HG02759 (cell line): ENCODE data around the gene CRIP1.

Experiments
- ATAC-seq: cut with Tn5 transposase; IDR thresholded peaks from one replicate; pipeline ENCODE4 v1.9.1; 2021; ENCODE audit warnings: mild to moderate bottlenecking, moderate library complexity; ENCODE audit not compliant: unreplicated experiment

Gene CRIP1, protein sequence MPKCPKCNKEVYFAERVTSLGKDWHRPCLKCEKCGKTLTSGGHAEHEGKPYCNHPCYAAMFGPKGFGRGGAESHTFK

DNA sequence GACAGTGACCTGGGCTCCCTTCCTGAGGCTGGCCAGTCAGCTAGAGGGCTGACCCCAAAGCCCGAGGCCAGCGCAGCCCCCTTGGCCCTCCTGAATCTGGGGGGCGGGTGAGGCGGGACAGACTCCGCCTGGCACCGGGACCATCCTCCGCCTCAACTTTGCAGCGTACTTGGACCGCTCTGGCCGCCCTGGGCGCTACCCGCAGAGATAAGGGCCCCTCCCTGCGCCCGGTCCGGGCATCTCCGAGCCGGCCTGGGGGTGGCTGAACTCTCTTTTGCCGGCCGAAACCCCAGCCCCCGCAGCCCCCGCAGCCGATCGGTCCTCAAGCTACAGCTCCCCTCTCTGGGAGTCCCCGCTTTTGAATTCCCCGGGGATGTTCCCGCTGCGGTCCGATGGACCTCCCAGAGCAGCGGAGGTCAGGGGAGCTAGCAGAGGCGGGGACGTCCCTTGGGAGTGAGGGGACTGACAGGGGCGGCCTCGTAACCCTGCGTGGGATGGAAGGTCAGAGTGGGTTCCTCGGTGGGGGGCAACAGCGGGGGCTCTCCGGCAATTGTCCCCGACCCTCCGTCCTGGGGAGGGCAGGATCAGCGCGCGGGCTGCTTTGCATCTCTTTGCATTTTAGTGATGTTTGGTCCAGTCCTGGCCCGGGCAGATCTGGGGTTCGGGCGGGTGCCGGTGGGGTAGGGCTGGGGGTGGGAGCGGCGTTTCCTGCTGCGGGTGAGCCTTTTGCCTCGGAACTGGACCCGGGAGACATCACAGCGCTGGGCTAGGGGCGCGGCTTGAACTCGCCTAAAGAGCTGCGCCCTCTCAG lies at the start of gene CRIP1:
CRIP1 (plus strand) TSS at position 724 of the 811 bp plus-strand sequence. CDS start 374 bp downstream, outside the sequence.
- no peak for ATAC-seq

DNA sequence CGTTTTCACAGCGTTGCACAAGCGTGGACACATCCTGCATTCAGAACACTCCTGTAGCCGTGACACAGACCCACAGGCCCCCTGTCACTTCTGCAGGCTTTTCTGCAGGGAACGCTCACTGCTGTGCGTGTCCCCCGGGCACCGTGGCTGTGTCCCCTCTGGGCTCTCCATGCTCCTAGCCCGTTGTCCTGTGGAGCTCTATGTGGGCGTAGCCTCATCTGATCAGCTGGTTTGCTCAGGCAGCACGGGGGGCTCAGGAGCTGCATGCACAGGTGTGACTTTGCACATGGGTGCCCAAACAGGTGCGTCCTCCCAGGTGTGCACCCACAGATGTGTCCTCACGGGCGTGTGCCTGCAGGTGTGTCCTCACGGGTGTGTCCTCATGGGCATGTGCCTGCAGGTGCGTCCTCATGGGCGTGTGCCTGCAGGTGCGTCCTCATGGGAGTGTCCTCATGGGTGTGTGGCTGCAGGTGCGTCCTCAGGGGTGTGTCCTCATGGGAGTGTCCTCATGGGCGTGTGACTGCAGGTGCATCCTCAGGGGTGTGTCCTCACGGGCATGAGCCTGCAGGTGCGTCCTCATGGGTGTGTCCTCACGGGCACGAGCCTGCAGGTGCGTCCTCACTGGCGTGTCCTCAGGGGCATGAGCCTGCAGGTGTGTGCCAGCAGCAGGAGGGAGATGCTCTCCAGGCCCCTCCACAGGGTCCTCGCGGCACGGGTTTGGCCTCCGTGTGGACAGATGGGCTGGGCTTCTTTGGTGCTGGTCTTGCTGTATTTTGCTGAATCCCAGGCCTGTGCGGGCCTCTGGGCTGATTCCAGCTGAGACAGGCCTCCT lies 49.6 kb upstream of the CRIP1 start:
- ATAC-seq = no peak

DNA sequence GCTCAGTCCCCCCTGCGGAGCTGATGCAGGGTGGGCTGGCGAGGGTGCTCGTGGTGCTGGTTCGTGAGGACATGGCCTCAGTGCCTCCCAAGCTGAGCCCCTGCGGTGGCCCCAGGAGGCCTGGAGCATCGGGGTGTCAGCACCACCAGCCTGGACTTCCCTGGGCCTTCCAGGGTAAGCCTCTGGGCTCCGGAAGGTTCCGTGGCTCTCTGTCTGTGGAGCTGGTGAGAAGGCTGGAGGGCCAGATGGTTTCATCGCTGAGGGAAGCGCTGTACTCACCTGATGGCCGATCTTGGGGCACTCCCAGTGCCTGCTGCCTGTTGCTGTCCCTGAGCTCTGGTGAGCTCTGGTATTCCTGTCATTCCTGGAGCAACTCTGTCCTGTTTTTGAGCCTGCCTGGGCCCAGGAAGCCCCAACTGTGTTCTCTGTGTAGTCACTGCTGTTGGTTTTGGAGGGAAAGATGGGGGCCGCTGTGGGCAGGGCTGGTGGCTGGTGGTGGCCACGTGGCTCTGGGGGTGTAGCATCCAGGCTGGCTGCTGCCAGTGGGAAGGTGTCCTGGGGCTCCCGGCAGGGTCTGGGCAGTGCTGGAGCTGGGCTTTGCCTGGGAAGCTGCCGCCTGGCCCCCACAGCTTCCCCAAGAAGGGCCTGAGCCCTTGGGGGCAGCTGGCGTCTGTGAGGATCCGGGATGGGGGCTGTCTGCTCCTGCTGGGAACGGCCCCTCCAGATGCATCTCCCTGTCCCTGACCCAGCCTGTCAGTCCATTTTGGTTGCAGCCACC lies 48.8 kb upstream of the CRIP1 start:
- no peak for ATAC-seq

DNA sequence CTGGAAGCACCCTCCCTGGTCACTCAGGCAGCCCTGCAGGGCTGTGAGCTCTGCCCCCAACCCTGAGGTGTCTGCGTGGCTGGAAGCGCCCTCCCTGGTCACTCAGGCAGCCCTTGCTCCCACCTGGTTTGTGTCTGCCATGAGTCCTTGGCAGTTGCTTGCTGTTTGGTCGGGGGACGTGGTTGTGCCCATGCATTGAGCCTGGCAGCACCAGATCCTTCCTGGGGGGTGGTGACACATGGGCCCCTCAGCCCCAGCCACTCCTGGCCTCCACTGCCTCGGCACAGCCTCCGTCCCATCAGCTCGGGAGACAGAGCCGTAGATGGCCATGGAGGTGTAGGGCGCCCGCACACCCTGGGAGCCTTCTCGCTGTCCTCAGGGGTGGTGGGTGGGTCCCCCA lies 47.5 kb upstream of the CRIP1 start:
- ATAC-seq = no peak

DNA sequence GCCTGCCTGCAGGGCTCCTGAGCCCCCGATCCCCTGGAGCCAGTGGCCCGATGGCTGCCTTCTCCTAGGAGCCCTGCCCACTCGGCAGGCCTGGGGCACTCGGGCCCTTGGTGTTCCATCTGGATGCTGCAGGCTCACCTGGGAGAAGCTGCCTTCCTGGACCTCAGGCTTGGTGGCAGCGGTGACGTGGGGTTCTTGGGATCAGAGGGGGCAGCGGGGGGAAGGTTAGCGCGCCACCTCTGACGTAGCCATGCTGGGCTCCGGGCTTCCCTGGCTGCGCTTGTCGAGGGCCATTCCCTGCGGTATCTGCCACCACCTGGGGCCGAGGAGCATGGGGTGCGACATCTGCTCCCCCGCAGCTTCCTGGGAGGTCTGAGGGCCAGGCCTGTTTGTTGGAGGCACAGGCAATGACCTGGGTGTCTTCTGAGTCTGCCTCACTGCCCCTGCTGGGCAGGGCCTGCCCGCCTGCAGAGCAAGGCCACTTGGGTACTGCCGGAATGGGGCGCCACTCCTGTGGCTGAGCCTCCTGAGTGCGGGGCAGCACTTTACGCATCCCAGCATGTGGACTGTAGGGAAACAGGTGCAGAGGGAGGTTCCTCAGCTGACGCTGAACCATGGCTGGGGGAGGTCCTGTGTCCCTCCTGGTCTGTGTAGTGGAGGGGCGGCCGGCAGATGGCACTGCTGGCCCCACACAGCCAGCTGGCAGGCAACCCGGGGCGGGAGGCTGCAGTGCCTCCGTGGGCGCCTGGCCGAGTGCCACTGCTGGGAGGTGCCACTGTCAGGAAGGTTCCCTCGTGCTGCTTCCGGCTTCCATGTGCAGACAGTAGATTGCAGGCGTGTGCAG lies 46.8 kb upstream of the CRIP1 start:
- no peak for ATAC-seq

DNA sequence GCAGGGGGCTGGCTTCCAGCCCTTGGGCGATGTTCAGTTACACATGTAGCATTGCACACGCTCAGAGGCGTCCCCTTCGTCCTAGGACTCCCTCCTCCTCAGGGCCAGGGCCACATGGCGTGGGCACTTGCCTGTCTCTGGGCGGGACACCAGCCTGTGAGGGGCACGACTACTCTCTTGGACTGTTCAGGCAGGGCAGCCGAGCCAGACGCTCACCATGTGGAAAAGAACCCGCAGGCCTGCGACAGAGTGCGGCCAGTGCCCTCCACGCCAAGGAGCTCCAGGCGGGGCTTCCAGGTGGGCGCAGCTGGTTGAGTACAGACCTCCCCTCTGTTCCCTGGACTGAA lies 46.2 kb upstream of the CRIP1 start:
- no peak for ATAC-seq

DNA sequence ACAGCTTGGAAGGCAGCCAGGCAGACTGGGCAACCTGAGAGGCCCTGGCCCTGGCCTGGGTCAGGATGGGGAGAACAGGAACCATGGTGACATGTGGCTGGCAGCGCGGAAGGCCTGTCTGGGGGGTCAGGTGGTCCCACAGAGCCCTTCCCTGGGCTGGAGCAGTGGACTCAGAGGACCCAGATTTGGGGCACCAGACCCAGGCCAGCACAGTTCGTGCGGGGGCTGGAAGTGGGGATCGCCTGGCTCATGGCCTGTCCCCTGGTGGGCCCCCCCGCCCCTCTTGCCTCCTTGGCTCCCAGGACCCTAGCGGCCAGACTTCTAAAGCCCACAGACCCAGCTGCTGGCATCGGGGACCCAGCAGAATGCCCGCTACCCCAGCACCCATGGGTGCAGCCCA lies 45.7 kb upstream of the CRIP1 start:
- ATAC-seq = no peak

DNA sequence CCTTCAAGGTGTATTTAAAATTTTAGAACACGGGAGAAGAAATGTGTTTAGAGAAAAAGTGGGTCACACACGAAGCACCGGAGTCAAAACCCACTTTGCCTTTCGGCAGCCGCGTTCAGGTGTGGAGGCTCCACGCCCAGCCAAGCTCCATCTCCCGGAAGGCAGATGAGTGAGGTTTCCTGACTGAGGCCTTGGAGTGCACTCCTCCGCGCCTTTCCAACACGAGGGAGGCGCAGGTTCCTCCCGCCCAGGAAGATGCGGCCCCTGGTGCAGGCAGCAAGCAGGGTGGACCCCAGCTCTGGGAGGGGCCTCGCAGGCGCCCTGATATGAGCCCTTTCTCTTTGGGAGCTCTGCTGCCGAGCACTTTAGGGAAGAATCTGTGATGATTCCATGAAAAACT lies 44.6 kb upstream of the CRIP1 start:
- ATAC-seq = no peak

DNA sequence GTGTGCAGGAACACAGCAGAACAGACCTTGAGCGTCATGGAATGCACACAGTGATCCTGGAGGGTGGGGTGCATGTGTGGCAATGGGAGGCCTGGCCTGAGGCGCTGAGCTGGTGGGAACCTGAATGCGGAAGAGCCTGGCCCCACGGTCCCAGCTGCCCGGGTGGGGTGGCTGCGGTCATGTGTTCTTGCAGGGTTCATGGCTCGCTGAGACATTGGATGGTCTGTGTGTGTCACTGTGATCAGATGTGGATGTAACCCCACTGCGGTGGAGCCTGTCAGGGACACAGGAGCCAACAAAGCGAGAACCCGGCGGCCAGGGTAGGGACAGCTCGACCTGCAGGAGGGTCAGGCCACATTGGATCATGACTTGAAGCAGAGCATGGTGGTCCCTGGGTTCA lies 43.9 kb upstream of the CRIP1 start:
- ATAC-seq = no peak

DNA sequence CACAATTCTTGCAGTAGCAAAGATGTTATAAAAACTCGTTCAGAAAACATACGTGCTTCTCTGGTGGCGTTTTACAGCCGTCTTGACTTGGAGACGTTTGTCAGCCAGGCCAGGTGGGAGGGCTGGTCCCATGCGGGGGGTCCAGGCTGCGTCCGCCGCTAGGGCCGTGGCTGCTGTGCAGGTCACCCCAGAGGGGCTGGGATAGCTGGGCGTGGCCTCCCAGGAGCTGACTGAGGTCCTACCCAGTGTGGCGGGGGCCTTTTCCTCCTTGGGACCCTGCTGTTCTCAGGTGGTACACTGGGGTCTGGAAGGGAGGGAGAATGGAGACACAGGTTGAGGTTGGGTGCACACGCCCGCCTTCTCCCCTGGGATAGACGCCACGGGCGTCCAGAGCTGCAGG lies 41.8 kb upstream of the CRIP1 start:
- no peak for ATAC-seq

DNA sequence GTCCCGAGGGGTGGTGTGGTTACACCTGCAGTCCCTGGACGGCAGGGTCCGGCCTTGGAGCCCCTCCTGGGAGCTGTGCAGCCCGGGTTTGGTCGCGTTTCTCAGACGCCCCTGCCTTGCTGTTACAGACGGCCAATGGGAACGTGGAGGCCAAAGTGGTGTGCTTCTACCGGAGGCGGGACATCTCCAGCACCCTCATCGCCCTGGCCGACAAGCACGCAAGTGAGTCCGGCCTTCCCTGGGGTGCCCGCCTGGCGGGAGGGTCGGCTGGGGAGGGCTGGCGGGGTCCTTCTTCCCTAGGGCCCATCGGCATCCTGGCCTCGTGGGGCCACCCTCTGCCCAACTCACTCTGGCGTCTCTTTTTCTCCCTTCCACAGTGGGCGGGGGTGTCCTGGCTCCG lies 41.4 kb upstream of the CRIP1 start:
- no peak for ATAC-seq

DNA sequence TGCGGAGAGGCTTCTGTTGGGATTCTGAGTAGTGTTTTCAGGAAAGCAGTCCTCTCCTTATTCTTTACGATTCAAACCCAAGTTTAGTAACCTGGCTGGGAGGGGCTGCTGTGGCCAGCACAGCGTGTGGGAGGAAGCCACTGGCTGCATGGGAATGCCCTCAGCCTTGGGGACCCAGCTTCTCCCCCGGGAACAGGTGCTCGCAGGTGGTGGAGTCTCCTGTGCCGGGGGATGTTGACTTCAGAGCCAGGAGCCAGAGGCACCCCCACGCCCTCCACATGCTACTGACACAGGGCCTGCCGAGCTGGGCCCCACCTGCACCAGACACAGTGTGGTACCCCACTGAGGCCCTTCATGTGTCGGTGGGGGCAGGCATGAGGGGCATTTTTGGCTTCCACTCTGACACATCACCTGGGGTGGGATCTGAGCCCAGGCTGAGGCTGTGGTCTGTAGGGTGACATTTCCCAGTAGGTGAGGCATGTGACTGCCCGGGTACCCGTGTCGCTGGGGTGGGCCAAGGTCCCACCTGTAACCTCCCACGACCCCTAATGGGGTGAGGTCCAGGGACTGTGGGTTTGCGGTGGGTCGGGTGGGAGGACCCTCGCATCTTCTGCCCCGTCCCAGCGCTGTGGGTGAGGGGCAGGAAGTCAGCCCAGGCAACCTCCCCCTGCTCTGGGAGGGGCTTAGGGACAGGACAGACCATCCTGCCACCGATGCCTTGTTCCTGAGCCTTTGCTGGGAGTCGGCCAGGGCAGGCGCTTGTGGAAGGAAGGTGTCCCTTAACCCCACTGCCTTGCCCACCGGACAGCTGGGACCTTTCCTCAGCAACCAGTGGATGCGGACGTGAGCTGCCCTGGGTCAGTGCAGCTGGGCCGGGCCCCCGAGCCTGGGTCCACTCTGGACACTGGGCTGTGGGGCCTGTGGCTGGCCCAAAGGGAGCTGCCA lies 40.5 kb upstream of the CRIP1 start:
- no peak for ATAC-seq

DNA sequence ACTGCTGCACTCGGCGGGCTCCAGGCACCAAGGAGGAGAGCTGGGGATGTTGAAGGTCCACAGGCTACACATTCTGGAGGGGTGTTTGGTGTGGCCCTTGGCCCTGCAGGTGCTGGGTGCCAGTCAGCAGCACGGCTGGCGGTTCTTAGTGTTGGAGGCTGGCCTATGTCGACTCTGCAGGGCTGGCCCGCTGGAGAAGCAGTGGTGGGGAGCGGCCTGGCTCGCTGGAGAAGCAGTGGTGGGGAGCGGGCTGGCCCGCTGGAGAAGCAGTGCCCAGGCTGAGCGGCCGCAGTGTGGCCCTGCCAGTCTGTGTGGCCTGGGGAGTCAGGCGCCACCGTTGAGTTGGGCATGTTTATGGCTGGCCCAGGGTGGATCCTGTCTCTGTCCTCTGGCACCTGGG lies 39.7 kb upstream of the CRIP1 start:
- ATAC-seq = no peak

DNA sequence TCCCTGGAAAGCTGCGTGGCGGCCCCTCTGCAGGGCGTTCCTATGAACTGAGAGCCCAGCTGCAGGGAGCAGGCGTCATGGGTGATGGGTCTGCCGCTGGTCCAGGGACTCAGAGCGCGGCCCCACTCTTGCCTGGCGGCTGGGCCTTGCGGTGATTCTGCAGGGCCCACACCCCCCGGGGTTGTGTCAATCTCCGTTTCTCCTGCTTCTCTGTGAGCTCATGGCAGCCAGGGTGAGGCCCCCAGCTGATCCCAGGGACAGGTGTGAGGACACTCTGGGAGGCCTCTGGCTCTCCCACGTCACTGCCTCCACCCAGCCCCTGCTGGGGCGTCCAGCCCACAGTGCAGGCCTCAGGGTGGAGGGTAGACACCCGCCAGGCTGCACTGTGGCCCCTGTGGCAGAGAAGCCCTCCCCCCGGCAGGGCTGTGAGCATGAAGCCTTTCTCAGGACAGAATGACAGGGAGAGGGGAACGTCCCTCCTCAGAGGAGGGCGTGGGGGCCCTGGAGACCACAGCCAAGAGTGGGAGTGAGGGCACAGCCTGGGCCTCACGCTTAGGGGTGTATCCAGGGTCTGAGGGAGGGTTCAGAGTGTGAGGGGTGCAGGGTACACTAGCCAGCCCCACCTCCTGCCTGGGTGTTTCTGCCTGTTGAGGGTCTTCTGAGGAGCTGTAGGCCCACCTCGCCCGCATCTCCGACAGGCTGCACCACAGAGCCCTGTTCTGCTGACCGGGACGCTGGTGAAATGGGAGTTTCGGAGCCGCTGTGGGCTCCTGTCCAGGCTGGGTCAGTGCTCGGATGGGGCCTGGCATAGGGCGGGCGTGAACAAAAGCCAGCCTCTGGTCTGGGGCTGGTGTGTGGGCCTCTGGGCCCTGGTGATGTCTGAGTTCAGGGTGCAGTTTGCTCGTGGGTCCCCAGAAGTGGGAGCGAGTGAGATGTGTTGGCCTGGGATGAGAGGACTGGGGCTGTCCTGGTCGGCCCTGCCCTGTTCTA lies 38.7 kb upstream of the CRIP1 start:
- no peak for ATAC-seq

DNA sequence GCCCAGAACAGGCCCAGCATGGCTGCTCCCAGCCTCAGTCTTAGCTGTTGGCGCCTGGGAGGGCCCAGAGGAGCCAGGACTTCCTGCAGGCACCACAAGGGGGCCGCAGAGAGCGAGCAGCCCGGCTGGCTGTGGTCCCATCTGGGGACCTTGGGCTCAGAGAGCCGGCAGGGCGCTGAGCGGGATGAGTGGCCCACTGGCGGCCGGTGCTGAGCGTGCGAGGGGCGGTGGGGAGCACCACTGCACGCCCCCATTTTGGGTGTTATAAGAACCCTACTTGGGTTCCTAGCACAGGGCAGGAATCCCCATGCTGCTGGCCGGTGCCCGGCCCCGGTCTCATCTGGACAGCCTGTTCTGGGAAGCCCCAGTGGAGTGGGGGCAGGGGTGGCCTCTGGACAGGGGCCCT lies 38.0 kb upstream of the CRIP1 start:
- peak; percentile 57 for ATAC-seq

DNA sequence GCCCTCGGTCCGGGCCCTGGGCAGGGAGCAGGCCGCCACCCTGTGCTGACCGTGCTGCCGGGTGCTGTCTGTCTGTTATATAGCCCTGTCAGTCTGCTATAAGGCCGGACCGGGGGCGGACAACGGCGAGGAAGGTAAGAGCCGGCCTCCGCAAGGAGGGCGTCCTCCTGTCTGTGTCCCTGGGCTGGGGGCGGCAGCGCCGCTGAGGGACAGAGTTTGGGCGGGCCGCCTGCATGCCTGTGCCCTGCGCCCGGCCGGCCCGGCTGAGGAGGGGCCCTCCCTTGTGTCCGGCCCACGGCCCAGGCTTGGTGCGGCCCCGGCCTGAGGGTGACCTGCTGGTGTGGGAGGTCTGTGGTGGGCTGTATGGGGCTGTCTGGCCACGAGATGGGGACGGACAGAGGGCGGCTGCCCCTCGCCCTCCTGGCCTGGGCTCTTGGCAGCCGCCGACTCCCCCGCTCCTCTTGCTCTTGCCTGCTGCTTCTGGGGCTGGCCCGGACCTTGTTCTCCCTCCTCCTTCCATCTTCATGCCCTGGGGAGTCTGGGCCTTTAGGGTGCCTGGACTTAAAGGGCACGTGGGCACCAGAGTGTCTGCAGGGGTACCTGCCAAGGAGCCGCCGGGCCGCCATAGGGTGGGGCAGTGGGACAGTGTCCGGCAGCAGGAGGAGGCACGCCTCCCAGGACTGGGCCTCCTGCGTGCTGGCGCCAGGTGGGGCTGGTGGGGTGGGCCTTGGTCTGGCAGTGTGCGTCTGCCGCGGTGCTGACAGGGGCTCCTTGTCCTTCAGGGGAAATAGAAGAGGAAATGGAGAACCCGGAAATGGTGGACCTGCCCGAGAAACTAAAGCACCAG lies 37.2 kb upstream of the CRIP1 start:
- no peak for ATAC-seq

DNA sequence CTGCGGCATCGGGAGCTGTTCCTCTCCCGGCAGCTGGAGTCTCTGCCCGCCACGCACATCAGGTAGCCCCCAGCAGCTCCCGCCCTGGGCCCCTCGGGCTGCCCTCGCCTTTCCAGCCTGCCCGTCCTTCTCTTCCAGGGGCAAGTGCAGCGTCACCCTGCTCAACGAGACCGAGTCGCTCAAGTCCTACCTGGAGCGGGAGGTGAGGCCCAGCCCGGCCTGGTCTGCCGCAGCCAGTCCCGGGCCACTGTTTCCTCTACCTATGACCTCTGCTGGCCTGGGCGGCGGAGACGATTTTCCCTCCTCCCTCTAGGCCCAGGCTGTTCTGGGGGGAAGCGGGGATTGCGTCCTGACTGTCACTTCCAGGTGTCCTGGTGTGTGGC lies 36.6 kb upstream of the CRIP1 start:
- ATAC-seq = no peak
